OCI-LY1 (cell line): ENCODE results near the gene IGFBP4.
A peak's percentile ranks its signal among the peaks of the same experiment; 100 is the strongest.

Source experiments
- H2AFZ ChIP-seq: fragments of 200-600 bp; sonication (generic), shearing (Covaris generic); 2 replicates; pipeline ENCODE4 v1.6.0; 2014; ENCODE audit warnings: antibody characterized with exemption, mild to moderate bottlenecking, low read length
- H3F3A ChIP-seq: fragments of 200-600 bp; sonication (generic), shearing (Covaris generic); 2 replicates; pipeline ENCODE4 v1.6.0; 2014; ENCODE audit warnings: mild to moderate bottlenecking, antibody characterized with exemption, low read length, moderate library complexity; ENCODE audit not compliant: insufficient read depth
- H3K27ac ChIP-seq: fragments of 200-600 bp; sonication (generic); 2 replicates; pipeline ENCODE4 v1.5.1; 2014; ENCODE audit warnings: low read length, mixed run types, mild to moderate bottlenecking, low read depth; ENCODE audit not compliant: poor library complexity, severe bottlenecking
- H3K27me3 ChIP-seq: fragments of 200-600 bp; sonication (generic); 2 replicates; pipeline ENCODE4 v1.6.0; 2014; ENCODE audit warnings: antibody characterized with exemption, mild to moderate bottlenecking, low read length, moderate library complexity; ENCODE audit not compliant: insufficient read depth
- H3K36me3 ChIP-seq: fragments of 200-600 bp; sonication (generic); 2 replicates; pipeline ENCODE4 v1.6.1; 2014; ENCODE audit warnings: mild to moderate bottlenecking, antibody characterized with exemption, low read length, moderate library complexity, mixed read lengths; ENCODE audit not compliant: insufficient read depth
- H3K4me1 ChIP-seq: fragments of 200-600 bp; sonication (generic); 2 replicates; pipeline ENCODE4 v1.5.1; 2014; ENCODE audit warnings: mild to moderate bottlenecking, low read length, moderate library complexity; ENCODE audit not compliant: insufficient read depth, severe bottlenecking
- H3K4me2 ChIP-seq: fragments of 200-600 bp; sonication (generic), shearing (Covaris generic); 2 replicates; pipeline ENCODE4 v1.6.1; 2014; ENCODE audit warnings: low read length
- H3K4me3 ChIP-seq: fragments of 200-600 bp; sonication (generic); 2 replicates; pipeline ENCODE4 v1.5.1; 2014; ENCODE audit warnings: low read length, low read depth, mild to moderate bottlenecking, mixed read lengths; ENCODE audit not compliant: poor library complexity, severe bottlenecking
- H3K79me2 ChIP-seq: fragments of 200-600 bp; shearing (Covaris generic); 2 replicates; pipeline ENCODE4 v1.6.1; 2016; ENCODE audit warnings: mixed run types, low read length, mixed read lengths; ENCODE audit not compliant: insufficient read depth
- H3K9ac ChIP-seq: fragments of 200-600 bp; sonication (generic), shearing (Covaris generic); 2 replicates; pipeline ENCODE4 v1.6.1; 2014; ENCODE audit warnings: mild to moderate bottlenecking, low read length, mixed read lengths
- H3K9me2 ChIP-seq: fragments of 200-600 bp; sonication (generic), shearing (Covaris generic); 2 replicates; pipeline ENCODE4 v1.6.1; 2014; ENCODE audit warnings: low read depth, mild to moderate bottlenecking, low read length, mixed read lengths
- H3K9me3 ChIP-seq: fragments of 200-600 bp; shearing (Covaris generic); 2 replicates; pipeline ENCODE4 v1.6.1; 2014; ENCODE audit warnings: low read length, mixed read lengths
- H4K20me1 ChIP-seq: fragments of 200-600 bp; sonication (generic), shearing (Covaris generic); 2 replicates; pipeline ENCODE4 v1.6.0; 2016; ENCODE audit warnings: mild to moderate bottlenecking, low read length; ENCODE audit not compliant: insufficient read depth
- EZH2 ChIP-seq: fragments of 200-600 bp; sonication (generic), shearing (Covaris generic); IDR thresholded peaks from 2 replicates; pipeline ENCODE4 v1.8.0; 2017; ENCODE audit warnings: borderline replicate concordance, mixed run types, mild to moderate bottlenecking, antibody characterized with exemption, low read length, moderate library complexity, mixed read lengths
- TF ChIP-seq, protein P1 (sequence below): fragments of 200-600 bp; sonication (generic), shearing (Covaris generic); IDR thresholded peaks from 2 replicates; pipeline ENCODE4 v1.5.1; 2017; ENCODE audit warnings: mild to moderate bottlenecking, antibody characterized with exemption, low read length, moderate library complexity, mixed read lengths

Gene IGFBP4

GRCh38 chr17:40442392-40443195, 656 bp upstream of the IGFBP4 start:
- peak overlapping the region; percentile 55 for H3K4me3 ChIP-seq
- H3K9ac ChIP-seq = no peak overlapping the region
- no peaks in the 10 kb centered on the region for H3K36me3 ChIP-seq
- no peaks in the 10 kb centered on the region for H4K20me1 ChIP-seq
- H3K4me1 ChIP-seq = peaks cover 17% of the 10 kb centered on the region
- H3K79me2 ChIP-seq = no peaks in the 10 kb centered on the region
- TF ChIP-seq, protein P1, sequence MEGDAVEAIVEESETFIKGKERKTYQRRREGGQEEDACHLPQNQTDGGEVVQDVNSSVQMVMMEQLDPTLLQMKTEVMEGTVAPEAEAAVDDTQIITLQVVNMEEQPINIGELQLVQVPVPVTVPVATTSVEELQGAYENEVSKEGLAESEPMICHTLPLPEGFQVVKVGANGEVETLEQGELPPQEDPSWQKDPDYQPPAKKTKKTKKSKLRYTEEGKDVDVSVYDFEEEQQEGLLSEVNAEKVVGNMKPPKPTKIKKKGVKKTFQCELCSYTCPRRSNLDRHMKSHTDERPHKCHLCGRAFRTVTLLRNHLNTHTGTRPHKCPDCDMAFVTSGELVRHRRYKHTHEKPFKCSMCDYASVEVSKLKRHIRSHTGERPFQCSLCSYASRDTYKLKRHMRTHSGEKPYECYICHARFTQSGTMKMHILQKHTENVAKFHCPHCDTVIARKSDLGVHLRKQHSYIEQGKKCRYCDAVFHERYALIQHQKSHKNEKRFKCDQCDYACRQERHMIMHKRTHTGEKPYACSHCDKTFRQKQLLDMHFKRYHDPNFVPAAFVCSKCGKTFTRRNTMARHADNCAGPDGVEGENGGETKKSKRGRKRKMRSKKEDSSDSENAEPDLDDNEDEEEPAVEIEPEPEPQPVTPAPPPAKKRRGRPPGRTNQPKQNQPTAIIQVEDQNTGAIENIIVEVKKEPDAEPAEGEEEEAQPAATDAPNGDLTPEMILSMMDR = no peak
- TF ChIP-seq EZH2 = no peak
- no peak overlapping the region for H2AFZ ChIP-seq
- H3K9me3 ChIP-seq = no peaks in the 10 kb centered on the region
- no peaks in the 10 kb centered on the region for H3K9me2 ChIP-seq
- H3K4me2 ChIP-seq = peak overlapping the region; percentile 71
- peaks cover 20% of the 10 kb centered on the region; the same call in 1 of the 2 replicates for H3K27me3 ChIP-seq
- H3K27ac ChIP-seq = no peak overlapping the region
- no peaks in the 10 kb centered on the region for H3F3A ChIP-seq

DNA sequence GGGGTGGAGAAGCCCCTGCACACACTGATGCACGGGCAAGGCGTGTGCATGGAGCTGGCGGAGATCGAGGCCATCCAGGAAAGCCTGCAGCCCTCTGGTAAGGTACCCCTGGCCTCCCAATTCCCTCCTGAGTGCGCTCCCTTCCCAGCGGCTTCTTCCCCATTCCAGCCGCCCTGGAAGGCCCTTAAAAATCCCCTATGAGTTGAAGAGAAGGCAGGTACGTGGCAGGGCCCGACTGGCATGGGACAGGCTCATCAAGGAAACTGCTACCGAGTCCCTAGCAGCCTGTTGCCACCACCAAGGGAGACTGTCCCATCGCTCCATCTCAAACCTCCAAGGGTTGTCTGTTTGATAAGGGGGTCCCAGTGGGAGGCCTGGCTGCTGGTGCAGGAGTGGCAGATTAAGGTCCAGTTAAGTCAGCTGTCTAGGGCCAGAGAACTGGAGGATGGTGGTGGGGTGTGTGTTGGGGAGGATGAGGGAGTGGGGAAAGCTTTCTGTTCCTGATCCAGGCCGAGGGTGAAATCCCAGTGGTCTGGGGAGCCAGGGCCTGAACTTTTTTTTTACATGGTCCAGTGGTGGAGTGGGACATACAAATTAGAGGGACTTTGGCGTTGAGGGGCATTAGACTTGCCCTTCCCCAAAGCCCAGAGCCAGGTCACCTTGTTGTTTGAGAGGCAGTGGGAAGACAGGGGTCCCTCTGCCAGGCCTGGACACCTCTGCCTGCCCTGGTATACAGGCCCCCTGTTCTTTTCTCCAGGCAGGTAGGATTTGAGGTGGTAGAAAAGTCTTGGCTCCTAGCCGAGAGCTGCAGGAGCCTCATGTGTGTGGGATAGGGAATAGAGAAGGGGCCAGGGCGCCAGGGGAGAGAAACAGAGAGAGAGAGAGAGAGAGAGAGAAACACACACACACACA, 994 bp downstream of the IGFBP4 start:
- H4K20me1 ChIP-seq = no peaks in the 10 kb centered on the region
- H3K4me3 ChIP-seq = peak overlapping the region; percentile 55
- no peak overlapping the region; the same call in 1 of the 2 replicates for H3K9ac ChIP-seq
- H2AFZ ChIP-seq = no peak overlapping the region
- no peaks in the 10 kb centered on the region for H3K9me2 ChIP-seq
- H3K4me1 ChIP-seq = peaks cover 17% of the 10 kb centered on the region
- H3K36me3 ChIP-seq = no peaks in the 10 kb centered on the region
- no peaks in the 10 kb centered on the region for H3K79me2 ChIP-seq
- H3F3A ChIP-seq = no peaks in the 10 kb centered on the region
- H3K27ac ChIP-seq = no peak overlapping the region
- peaks cover 22% of the 10 kb centered on the region; the same call in 1 of the 2 replicates for H3K27me3 ChIP-seq
- H3K4me2 ChIP-seq = peak overlapping the region; percentile 71
- H3K9me3 ChIP-seq = no peaks in the 10 kb centered on the region
- TF ChIP-seq, protein P1 = no peak
- TF ChIP-seq EZH2 = no peak

DNA sequence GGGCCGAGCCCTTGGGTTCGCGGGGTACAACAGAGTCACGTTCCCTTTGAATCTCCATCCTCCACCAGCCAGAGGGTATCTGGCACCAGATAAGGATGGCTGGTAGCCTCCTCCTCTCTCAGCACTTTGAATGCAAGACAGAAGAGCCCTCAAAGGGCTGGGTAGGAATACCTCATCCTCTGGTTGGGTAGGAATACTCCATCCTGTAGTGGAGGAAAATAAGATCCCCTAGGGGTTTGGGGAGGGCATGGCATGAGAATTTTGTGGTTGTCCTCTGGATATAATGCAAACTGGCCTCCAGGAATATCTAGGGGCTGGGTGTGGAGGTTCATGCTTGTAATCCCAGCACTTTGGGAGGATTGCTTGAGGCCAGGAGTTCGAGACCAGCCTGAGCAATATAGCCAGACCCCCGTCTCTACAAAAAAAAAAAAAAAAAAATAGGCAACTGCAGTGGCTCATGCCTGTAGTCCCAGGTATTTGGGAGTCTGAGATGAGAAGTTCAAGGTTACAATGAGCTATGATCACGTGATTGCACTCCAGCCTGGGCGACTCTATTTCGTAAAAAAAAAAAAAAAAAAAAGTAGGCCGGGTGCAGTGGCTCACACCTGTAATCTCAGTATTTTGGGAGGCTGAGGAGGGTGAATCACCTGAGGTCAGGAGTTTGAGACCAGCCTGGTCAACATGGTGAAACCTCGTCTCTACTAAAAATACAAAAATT, 2.7 kb downstream of the IGFBP4 start:
- H4K20me1 ChIP-seq = no peaks in the 10 kb centered on the region
- H3F3A ChIP-seq = no peaks in the 10 kb centered on the region
- no peaks in the 10 kb centered on the region for H3K9me2 ChIP-seq
- H3K4me3 ChIP-seq = no peak overlapping the region
- peaks cover 17% of the 10 kb centered on the region for H3K4me1 ChIP-seq
- H3K27ac ChIP-seq = no peak overlapping the region
- H3K4me2 ChIP-seq = no peak overlapping the region
- H3K9ac ChIP-seq = no peak overlapping the region
- H2AFZ ChIP-seq = no peak overlapping the region
- no peaks in the 10 kb centered on the region for H3K79me2 ChIP-seq
- TF ChIP-seq EZH2 = no peak
- TF ChIP-seq, protein P1 = no peak
- no peaks in the 10 kb centered on the region for H3K36me3 ChIP-seq
- H3K27me3 ChIP-seq = peaks cover 22% of the 10 kb centered on the region; the same call in 1 of the 2 replicates
- H3K9me3 ChIP-seq = no peaks in the 10 kb centered on the region
